Nucleus accumbens (tissue), 56 donors: ENCODE data around the gene DUXB.
A peak's percentile ranks its signal among the peaks of the same experiment; 100 is the strongest.

Source experiments
- DNase-seq, 56 donors: peaks; one replicate each; lab custom pipeline; 2025; lab: John Stamatoyannopoulos, UW

DUXB gene

DNA sequence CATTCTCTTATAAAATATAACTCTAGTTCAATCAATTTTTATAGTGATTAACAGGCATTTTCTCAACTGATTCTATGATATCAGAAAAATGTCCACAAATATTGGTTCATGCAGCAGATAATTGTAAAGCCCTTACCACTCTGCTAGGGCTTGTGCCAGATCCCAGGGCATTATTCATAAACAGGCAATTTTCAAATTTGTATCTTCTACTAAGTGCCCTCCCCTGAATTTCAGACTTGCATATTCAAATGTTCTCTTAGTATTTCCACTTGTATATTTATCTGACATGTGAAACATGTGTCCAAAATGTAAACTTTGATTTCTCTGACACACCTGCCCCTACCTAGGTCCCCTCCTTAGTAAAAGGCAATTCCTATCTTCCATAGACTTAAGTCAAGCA lies 33.8 kb downstream of the DUXB start:
- DNase-seq = no peak

DNA sequence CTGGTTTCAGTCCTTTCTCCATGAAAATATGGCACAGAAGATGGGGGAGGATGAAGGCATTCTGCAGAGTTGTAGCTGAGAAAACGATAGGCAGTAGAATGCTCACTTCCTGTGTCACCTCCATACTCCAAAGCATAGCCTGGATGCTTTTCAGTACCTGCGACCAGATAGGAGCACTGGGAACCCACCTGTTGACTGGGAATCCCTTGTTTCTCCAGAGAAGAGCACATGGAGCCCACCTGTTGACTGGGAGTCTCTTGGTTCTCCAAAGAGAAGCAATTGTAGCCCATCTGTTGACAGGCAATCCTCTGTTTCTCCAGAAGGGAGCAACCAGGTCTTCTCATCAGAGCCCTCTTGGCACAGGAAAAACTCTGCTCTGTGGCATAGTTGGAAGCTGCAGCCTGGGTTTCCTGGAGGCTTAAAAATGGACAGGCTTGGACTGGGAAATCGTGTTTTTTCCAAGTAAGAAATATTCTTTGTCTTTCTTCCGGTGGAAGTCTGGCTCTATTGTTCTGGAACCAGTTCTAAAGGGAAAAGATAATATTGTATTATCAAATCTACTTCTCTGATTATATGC lies 40.4 kb downstream of the DUXB start:
- DNase-seq = peak in 6 of 56 donors; percentile 10 to 35 (median 14)

- peak in 42 of 56 donors; percentile 9 to 75 (median 37) for DNase-seq
These were observed 40.9 kb downstream of the DUXB start for GRCh38 chr16:75660321-75660720.

DNA sequence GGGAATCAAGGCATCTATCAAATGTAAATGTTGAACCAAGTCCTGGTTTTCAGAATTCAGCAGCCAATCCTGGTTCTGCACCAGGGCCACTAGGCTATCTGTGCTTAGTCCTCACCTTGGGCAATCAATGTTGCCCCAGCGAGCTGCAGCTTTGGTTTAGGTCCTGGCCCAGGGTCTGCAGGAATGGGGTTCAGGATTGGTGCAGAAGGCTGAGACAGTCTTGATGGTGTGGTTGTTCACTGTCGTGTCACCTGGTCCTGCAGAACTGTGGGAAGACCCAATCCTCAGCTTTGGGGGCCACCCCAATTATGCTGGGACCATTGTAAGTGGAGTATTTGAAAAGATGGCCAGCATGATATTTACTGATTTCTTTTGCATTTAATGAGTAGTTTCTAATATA lies 43.1 kb downstream of the DUXB start:
- no peak for DNase-seq

GRCh38 chr16:75653922-75654321 lies 47.3 kb downstream of the DUXB start:
- no peak for DNase-seq

- DNase-seq = peak in 54 of 56 donors; percentile 32 to 91 (median 74)
These were observed 52.8 kb downstream of the DUXB start for GRCh38 chr16:75648265-75649076.

DNA sequence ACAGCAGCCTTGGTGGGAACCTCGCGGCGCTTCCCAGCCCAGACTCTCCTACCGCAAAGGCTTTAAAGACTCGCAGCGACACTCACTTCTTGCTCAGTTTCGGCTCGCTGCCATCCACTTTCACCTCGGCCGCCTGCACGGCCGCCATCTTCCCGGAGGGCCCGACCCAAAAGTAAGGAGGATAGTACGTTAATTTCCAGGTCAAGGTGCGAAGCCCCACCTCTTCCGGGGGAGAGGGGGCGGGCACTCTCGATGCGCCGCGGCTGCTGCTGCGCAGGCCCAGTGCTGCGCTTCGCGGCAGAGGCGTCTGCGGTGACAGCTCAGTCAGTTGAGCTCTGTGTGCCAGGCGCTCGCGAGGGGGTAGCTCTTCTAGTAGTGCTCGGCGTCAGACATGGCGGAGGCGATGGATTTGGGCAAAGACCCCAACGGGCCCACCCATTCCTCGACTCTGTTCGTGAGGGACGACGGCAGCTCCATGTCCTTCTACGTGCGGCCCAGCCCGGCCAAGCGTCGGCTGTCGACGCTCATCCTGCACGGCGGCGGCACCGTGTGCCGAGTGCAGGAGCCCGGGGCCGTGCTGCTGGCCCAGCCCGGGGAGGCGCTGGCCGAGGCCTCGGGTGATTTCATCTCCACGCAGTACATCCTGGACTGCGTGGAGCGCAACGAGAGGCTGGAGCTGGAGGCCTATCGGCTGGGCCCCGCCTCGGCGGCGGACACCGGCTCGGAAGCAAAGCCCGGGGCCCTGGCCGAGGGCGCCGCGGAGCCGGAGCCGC lies 53.6 kb downstream of the DUXB start, which contains the start of the genes KARS1 and TERF2IP:
KARS1 (minus strand) TSS at position 174 of the 773 bp plus-strand sequence; CDS start at position 148, 26 bp downstream.
TERF2IP (plus strand) TSS at position 282 of the 773 bp plus-strand sequence; CDS start at position 392, 110 bp downstream.
- peak in 55 of 56 donors; percentile 72 to 97 (median 92) for DNase-seq

DNA sequence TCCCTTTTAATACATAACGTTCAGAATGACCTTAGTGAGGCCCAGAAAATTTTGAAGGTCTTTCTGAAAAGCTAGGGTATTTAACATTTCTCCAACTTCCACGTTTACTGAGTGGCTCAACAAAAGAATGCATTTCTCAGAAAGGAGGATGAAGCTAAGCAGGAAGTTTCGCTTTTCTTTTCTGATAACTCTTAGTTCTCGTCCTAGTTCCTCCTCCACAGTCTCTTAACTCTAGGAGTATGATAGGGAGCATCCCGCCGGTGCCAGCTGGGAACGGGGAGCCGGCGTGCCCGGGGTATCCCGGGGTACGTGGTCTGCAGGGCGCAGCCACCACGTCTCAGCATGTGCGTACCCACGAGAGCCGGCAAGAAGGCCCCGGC lies 54.2 kb downstream of the DUXB start:
- no peak for DNase-seq

DNA sequence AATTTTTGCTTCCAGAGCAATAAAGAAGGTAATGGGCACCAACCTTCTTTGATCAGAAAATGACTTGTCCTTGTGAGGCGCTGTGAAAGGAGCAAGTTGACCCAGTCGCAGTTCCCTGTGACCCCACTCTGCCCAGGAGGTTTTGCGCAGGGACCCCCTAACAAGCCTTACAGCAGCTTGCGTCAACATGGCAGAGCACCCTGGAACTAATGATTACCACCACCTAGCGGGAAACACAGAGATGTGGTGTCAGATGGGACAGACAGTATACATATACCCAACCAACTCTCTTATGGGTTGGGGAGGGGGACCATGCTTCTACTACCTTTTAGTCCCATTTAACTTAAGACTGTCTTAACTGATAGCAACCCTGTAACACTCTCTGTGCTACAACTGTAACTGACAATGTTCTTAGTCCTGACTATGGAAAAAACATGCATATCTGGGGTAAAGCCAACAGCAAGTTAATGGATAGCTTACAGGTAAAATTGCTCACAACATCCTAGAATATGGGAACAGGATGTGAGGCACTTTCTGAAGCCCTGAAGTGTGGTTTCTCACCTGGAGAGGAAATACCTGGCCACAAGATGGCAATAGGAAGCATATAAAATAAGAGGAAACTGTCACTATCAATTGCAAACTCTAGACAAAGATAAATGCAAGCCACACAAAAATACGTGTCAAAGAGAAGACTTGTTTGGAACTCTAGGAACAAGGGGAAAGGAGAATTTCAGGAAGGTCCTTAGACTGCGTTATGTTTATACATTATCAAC lies 56.8 kb downstream of the DUXB start:
- no peak for DNase-seq
